ENCODE data around the gene PLA2G6. TPM values are rescaled to one million over a fixed set of nuclear protein-coding genes. Genes with fewer than 3 reads are reported as not detected.

Gene PLA2G6
- total RNA-seq, 3 donors from 2014 or later: 41.1 to 68.1 (median 59.3) TPM

- no peaks in the 10 kb centered on the region for H3K36me3 ChIP-seq
- no peaks in the 10 kb centered on the region for H3K27me3 ChIP-seq
- H3K4me3 ChIP-seq: no peak overlapping the region
- H3K4me1 ChIP-seq: no peaks in the 10 kb centered on the region
- no peak overlapping the region for H3K27ac ChIP-seq
- DNase-seq (ENCODE audit: low spot score in 2 of 2): no peak
- intact Hi-C loops (cut with DNase I; ENCODE audit: low total_unique reads): no loop called here
- no peak for TF ChIP-seq CTCF (IDR thresholded peaks at IDR 0.05)
- no peak for TF ChIP-seq POLR2AphosphoS5 (IDR thresholded peaks at IDR 0.05)
- no peak for TF ChIP-seq POLR2A (IDR thresholded peaks at IDR 0.05)
- H3K9me3 ChIP-seq: no peaks in the 10 kb centered on the region
Observed at GRCh38 chr22:38135133-38135706, 46.4 kb downstream of the PLA2G6 start.

- H3K9me3 ChIP-seq: no peaks in the 10 kb centered on the region
- no peak for DNase-seq (ENCODE audit: low spot score in 2 of 2)
- H3K4me3 ChIP-seq: no peak overlapping the region
- no peaks in the 10 kb centered on the region for H3K27me3 ChIP-seq
- intact Hi-C loops (cut with DNase I; ENCODE audit: low total_unique reads): no loop called here
- H3K27ac ChIP-seq: no peak overlapping the region
- H3K4me1 ChIP-seq: no peaks in the 10 kb centered on the region
- H3K36me3 ChIP-seq: no peaks in the 10 kb centered on the region
- no peak for TF ChIP-seq POLR2AphosphoS5 (IDR thresholded peaks at IDR 0.05)
- TF ChIP-seq CTCF (IDR thresholded peaks at IDR 0.05): no peak
- TF ChIP-seq POLR2A (IDR thresholded peaks at IDR 0.05): no peak
Observed at GRCh38 chr22:38133331-38133730, 48.3 kb downstream of the PLA2G6 start.

- no peak for TF ChIP-seq POLR2A (IDR thresholded peaks at IDR 0.05)
- no peak for TF ChIP-seq POLR2AphosphoS5 (IDR thresholded peaks at IDR 0.05)
- TF ChIP-seq CTCF (IDR thresholded peaks at IDR 0.05): no peak
- no peaks in the 10 kb centered on the region for H3K9me3 ChIP-seq
- no peak overlapping the region for H3K4me3 ChIP-seq
- no peak for DNase-seq (ENCODE audit: low spot score in 2 of 2)
- no peaks in the 10 kb centered on the region for H3K36me3 ChIP-seq
- H3K4me1 ChIP-seq: no peaks in the 10 kb centered on the region
- no peak overlapping the region for H3K27ac ChIP-seq
- no peaks in the 10 kb centered on the region for H3K27me3 ChIP-seq
- intact Hi-C loops (cut with DNase I; ENCODE audit: low total_unique reads): no loop called here
Observed at GRCh38 chr22:38132794-38133193, 48.8 kb downstream of the PLA2G6 start.

GRCh38 chr22:38132136-38132535, 49.5 kb downstream of the PLA2G6 start:
- intact Hi-C loops (cut with DNase I; ENCODE audit: low total_unique reads): no loop called here
- no peak for DNase-seq (ENCODE audit: low spot score in 2 of 2)
- no peak overlapping the region for H3K27ac ChIP-seq
- no peaks in the 10 kb centered on the region for H3K27me3 ChIP-seq
- H3K36me3 ChIP-seq: no peaks in the 10 kb centered on the region
- no peak for TF ChIP-seq CTCF (IDR thresholded peaks at IDR 0.05)
- TF ChIP-seq POLR2A (IDR thresholded peaks at IDR 0.05): no peak
- TF ChIP-seq POLR2AphosphoS5 (IDR thresholded peaks at IDR 0.05): no peak
- H3K4me3 ChIP-seq: no peak overlapping the region
- no peaks in the 10 kb centered on the region for H3K9me3 ChIP-seq
- no peaks in the 10 kb centered on the region for H3K4me1 ChIP-seq

- Histone ChIP-seq H3K4me3 (no peak overlapping the region), H3K4me1 (no peaks in the 10 kb centered on the region), H3K27ac (peak overlapping the region in 1 of 2 donors; percentile 55), H3K27me3 (no peaks in the 10 kb centered on the region), H3K36me3 (no peaks in the 10 kb centered on the region), H3K9me3 (no peaks in the 10 kb centered on the region)
- DNase-seq (ENCODE audit: low spot score in 2 of 2): no peak
- TF ChIP-seq CTCF (IDR thresholded peaks at IDR 0.05) (no peak), POLR2A (IDR thresholded peaks at IDR 0.05) (no peak), POLR2AphosphoS5 (IDR thresholded peaks at IDR 0.05) (no peak)
- intact Hi-C loops (cut with DNase I; ENCODE audit: low total_unique reads): no loop called here
Observed at GRCh38 chr22:38131399-38131798, 50.2 kb downstream of the PLA2G6 start.

Data from breast epithelium (tissue), 4 donors.